Neutrophil (primary cell): ENCODE results near the gene MLN.

Source experiments
- H3K27ac ChIP-seq: fragments of 200-600 bp; sonication (generic); 2 replicates; pipeline ENCODE4 v1.5.1; 2016; ENCODE audit warnings: mild to moderate bottlenecking, moderate library complexity
- H3K27me3 ChIP-seq: fragments of 200-600 bp; sonication (generic); 2 replicates; pipeline ENCODE4 v1.6.0; 2016; ENCODE audit warnings: mild to moderate bottlenecking
- H3K36me3 ChIP-seq: fragments of 200-600 bp; sonication (generic); 2 replicates; pipeline ENCODE4 v1.5.1; 2017
- H3K4me1 ChIP-seq, 2 experiments: fragments of 200-600 bp in 1 of 2; sonication (generic) in 1 of 2; 1 replicate in 1 of 2; 2 replicates in 1 of 2; pipeline versions ENCODE4 v1.5.1 to v1.6.1; 2013 to 2016; ENCODE audit warnings: low read depth in 1 of 2, low read length in 1 of 2, mild to moderate bottlenecking in 1 of 2, moderate library complexity in 1 of 2; ENCODE audit not compliant: control insufficient read depth in 1 of 2, insufficient read depth in 1 of 2
- H3K4me3 ChIP-seq, 2 experiments: fragments of 200-600 bp in 1 of 2; sonication (generic) in 1 of 2; 1 replicate in 1 of 2; 2 replicates in 1 of 2; pipeline ENCODE4 v1.5.1; 2013 to 2016; ENCODE audit warnings: low read depth in 1 of 2, low read length in 1 of 2, mild to moderate bottlenecking in 1 of 2, moderate library complexity in 1 of 2
- H3K9me3 ChIP-seq: fragments of 200-600 bp; sonication (generic); 2 replicates; pipeline ENCODE4 v1.5.1; 2016
- CTCF ChIP-seq: fragments of 200-600 bp; sonication (generic); IDR thresholded peaks from 2 replicates; pipeline ENCODE4 v1.5.1; 2016; ENCODE audit warnings: antibody characterized with exemption

Gene MLN

GRCh38 chr6:33765368-33765767 is 38.4 kb downstream of the MLN start:
- no peaks in the 10 kb centered on the region for H3K4me1 ChIP-seq
- H3K36me3 ChIP-seq, result no peaks in the 10 kb centered on the region
- peaks cover 29% of the 10 kb centered on the region for H3K27me3 ChIP-seq
- no peak overlapping the region for H3K27ac ChIP-seq
- no peaks in the 10 kb centered on the region for H3K9me3 ChIP-seq
- no peak overlapping the region for H3K4me3 ChIP-seq
- TF ChIP-seq CTCF, result no peak

GRCh38 chr6:33764036-33764435 is 39.8 kb downstream of the MLN start:
- no peaks in the 10 kb centered on the region for H3K36me3 ChIP-seq
- no peak overlapping the region for H3K4me3 ChIP-seq
- no peaks in the 10 kb centered on the region for H3K4me1 ChIP-seq
- H3K27me3 ChIP-seq, result peaks cover 16% of the 10 kb centered on the region
- no peak overlapping the region for H3K27ac ChIP-seq
- H3K9me3 ChIP-seq, result no peaks in the 10 kb centered on the region
- no peak for TF ChIP-seq CTCF

- H3K27me3 ChIP-seq, result peaks cover 11% of the 10 kb centered on the region
- no peaks in the 10 kb centered on the region for H3K9me3 ChIP-seq
- H3K4me1 ChIP-seq, result no peaks in the 10 kb centered on the region
- H3K27ac ChIP-seq, result no peak overlapping the region
- no peak overlapping the region for H3K4me3 ChIP-seq
- no peaks in the 10 kb centered on the region for H3K36me3 ChIP-seq
- TF ChIP-seq CTCF, result no peak
Observed at GRCh38 chr6:33763483-33763882, 40.3 kb downstream of the MLN start.

- TF ChIP-seq CTCF, result no peak
- Histone ChIP-seq H3K9me3 (no peaks in the 10 kb centered on the region), H3K27me3 (peaks cover 11% of the 10 kb centered on the region), H3K27ac (no peak overlapping the region), H3K36me3 (no peaks in the 10 kb centered on the region), H3K4me3 (no peak overlapping the region), H3K4me1 (no peaks in the 10 kb centered on the region)
Observed at GRCh38 chr6:33762713-33763112, 41.1 kb downstream of the MLN start.

- Histone ChIP-seq H3K27me3 (peaks cover 11% of the 10 kb centered on the region), H3K27ac (no peak overlapping the region), H3K36me3 (no peaks in the 10 kb centered on the region), H3K4me3 (no peak overlapping the region), H3K9me3 (no peaks in the 10 kb centered on the region), H3K4me1 (no peaks in the 10 kb centered on the region)
- no peak for TF ChIP-seq CTCF
Observed at GRCh38 chr6:33761922-33762629, 41.7 kb downstream of the MLN start.

GRCh38 chr6:33761581-33761921 is 42.3 kb downstream of the MLN start:
- H3K27me3 ChIP-seq, result peaks cover 9% of the 10 kb centered on the region
- no peak overlapping the region for H3K4me3 ChIP-seq
- H3K27ac ChIP-seq, result no peak overlapping the region
- TF ChIP-seq CTCF, result no peak
- no peaks in the 10 kb centered on the region for H3K4me1 ChIP-seq
- H3K9me3 ChIP-seq, result no peaks in the 10 kb centered on the region
- H3K36me3 ChIP-seq, result no peaks in the 10 kb centered on the region
